GM12864 (cell line): ENCODE measurements around the gene MCFD2.
"Not testable (repeated sequence)": the region's sequence is repeated elsewhere in the genome, so short reads cannot be mapped to it uniquely, and the experiment has no call there.

ENCODE experiments used
- DNase-seq: peaks from one replicate; pipeline ENCODE4 v3.0.0-alpha.2; 2011; ENCODE audit warnings: low read depth
- H3K4me3 ChIP-seq: 2 replicates; pipeline ENCODE4 v1.5.1; 2011; ENCODE audit warnings: mild to moderate bottlenecking, low read depth, low read length, control low read depth
- TF ChIP-seq, protein P1 (sequence below): IDR thresholded peaks from 2 replicates; pipeline ENCODE4 v1.5.1; 2011; ENCODE audit warnings: low read depth, mild to moderate bottlenecking, moderate library complexity, low read length, control low read depth, inconsistent platforms; ENCODE audit errors: missing control alignments

MCFD2 gene

GRCh38 chr2:46878240-46878877 is 37.2 kb downstream of the MCFD2 start:
- TF ChIP-seq, protein P1, sequence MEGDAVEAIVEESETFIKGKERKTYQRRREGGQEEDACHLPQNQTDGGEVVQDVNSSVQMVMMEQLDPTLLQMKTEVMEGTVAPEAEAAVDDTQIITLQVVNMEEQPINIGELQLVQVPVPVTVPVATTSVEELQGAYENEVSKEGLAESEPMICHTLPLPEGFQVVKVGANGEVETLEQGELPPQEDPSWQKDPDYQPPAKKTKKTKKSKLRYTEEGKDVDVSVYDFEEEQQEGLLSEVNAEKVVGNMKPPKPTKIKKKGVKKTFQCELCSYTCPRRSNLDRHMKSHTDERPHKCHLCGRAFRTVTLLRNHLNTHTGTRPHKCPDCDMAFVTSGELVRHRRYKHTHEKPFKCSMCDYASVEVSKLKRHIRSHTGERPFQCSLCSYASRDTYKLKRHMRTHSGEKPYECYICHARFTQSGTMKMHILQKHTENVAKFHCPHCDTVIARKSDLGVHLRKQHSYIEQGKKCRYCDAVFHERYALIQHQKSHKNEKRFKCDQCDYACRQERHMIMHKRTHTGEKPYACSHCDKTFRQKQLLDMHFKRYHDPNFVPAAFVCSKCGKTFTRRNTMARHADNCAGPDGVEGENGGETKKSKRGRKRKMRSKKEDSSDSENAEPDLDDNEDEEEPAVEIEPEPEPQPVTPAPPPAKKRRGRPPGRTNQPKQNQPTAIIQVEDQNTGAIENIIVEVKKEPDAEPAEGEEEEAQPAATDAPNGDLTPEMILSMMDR: no peak
- H3K4me3 ChIP-seq: no peak overlapping the region

DNA sequence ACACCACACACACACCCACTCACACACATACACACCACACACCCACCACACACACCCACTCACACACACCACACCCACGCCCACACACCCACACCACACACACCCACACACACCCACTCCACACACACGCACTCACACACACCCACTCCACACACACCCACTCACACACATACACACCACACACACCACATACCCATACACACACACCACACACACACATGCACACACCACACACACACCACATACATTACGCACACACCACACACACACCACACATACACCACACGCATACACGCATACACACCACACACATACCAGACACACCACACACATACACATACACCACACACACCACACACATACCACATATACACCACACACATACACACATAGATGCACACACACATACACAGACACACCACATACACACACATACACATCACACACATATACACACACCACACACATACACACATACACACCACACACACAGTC is 37.9 kb downstream of the MCFD2 start:
- DNase-seq: no peak
- TF ChIP-seq, protein P1: no peak
- no peak overlapping the region for H3K4me3 ChIP-seq

More at GRCh38 chr2:46878240-46878877, 37.2 kb downstream of the MCFD2 start:
- no peak for DNase-seq

DNA sequence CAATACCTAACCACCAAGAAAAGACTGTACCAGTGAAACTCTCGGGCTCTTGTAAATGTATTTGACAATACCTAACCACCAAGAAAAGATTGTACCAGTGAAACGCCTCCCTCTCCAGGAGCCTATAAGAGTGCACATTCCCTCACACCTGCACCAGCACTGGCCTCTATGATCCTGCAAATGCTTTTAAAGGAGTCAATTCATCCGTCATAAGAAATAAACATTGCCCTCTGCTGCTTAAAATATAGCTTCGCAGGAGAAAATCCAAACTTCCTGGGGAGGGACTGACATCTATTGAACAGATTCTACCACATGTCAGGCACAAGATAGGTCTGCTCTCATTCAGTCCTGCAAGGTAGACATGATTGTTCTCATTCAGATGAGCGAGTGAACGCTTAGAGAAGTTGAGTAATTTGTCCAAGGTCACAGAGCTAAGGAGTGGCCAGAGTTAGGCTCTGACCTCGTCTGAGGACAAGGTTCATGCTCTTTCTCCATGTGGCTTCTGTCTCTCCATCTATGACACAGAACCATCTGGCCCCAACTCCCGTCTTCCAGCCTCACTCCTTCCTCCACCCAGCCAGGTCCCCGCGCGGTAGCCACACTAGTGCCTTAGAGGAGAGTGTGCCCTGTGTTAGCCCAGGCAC is 38.7 kb downstream of the MCFD2 start:
- TF ChIP-seq, protein P1: no peak
- no peak overlapping the region for H3K4me3 ChIP-seq
- DNase-seq: no peak

- not testable (repeated sequence) for DNase-seq
Measured at GRCh38 chr2:46875962-46876689, 39.5 kb downstream of the MCFD2 start.

GRCh38 chr2:46875226-46875899 is 40.2 kb downstream of the MCFD2 start:
- TF ChIP-seq, protein P1: no peak
- DNase-seq: no peak
- no peak overlapping the region for H3K4me3 ChIP-seq

More at GRCh38 chr2:46875962-46876689, 39.5 kb downstream of the MCFD2 start:
- H3K4me3 ChIP-seq: not testable (repeated sequence)

DNA sequence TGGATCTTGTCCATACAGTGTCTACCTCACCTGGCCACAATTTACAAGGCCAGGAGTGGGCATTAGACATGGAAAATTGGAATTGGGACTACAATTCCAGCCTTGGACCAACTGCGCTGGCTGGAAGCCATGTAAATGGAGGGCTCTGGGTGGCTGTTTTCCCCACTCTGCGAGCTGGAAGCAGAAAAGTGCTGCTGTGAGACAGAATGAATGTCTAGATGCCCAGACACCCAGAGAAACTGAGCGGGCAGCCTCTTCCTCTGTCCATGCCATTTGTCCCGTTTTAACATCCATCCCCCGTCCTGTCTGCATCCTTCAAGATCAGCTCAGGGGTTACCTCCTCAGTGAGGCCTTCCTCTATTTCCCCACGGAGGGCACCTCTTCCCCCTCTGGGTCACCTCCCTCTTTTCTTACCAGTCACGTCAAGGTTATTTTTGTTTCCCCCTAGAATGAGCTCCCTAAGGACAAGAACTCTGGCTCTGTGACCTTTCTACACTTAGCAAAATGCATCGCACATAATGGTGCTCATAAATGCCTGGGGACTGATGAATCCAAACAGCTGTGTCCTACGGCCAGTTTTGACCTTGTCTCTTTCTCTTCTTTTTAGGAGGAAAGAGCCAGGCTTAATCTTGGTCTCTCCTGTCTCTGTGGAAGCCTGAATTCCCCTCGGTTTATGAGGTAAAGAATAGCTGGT is 41.2 kb downstream of the MCFD2 start:
- TF ChIP-seq, protein P1: no peak
- no peak overlapping the region for H3K4me3 ChIP-seq
- DNase-seq: no peak

- DNase-seq: no peak
Measured at GRCh38 chr2:46873604-46874068, 42.0 kb downstream of the MCFD2 start.

More at GRCh38 chr2:46873604-46874068, 42.0 kb downstream of the MCFD2 start:
- no peak overlapping the region for H3K4me3 ChIP-seq
- TF ChIP-seq, protein P1: no peak
